Sciatic nerve (tissue), 2 donors: Measurements from ENCODE around the gene PKHD1. TPM values are rescaled to one million over a fixed set of nuclear protein-coding genes. Genes with fewer than 3 reads are reported as not detected.
A peak's percentile ranks its signal among the peaks of the same experiment; 100 is the strongest.
"Not testable (repeated sequence)": the region's sequence is repeated elsewhere in the genome, so short reads cannot be mapped to it uniquely, and the experiment has no call there.

Source experiments
- ATAC-seq: fragments of 200-7000 bp; cut with Tn5 transposase; one replicate; pipeline ENCODE4 v1.9.1; 2020; ENCODE audit warnings: mild to moderate bottlenecking, moderate library complexity
- DNase-seq: peaks from one replicate; pipeline ENCODE4 v3.0.0-alpha.2; 2020; ENCODE audit warnings: low spot score
- intact Hi-C: fragments of 100-400 bp; cut with DNase I; formaldehyde crosslinking; loops from one replicate; pipeline ENCODE4 v1.14.2; 2022
- total RNA-seq: library from RNA; stranded (reverse); fragmentation: NEBNext Ultra II Directional; extraction: Animal tissue kit (Norgen Biotek cat#: 25700); gene quantifications from one replicate; pipeline ENCODE4 v1.2.1, GENCODE V29; 2021
- donor health status: DM: no; HTN: no; CAD: no.
- donor health status: DM: no; HTN: no; CAD: no.

The PKHD1 gene
- total RNA-seq, 1 donor from 2014 or later, result 0.04 TPM

DNA sequence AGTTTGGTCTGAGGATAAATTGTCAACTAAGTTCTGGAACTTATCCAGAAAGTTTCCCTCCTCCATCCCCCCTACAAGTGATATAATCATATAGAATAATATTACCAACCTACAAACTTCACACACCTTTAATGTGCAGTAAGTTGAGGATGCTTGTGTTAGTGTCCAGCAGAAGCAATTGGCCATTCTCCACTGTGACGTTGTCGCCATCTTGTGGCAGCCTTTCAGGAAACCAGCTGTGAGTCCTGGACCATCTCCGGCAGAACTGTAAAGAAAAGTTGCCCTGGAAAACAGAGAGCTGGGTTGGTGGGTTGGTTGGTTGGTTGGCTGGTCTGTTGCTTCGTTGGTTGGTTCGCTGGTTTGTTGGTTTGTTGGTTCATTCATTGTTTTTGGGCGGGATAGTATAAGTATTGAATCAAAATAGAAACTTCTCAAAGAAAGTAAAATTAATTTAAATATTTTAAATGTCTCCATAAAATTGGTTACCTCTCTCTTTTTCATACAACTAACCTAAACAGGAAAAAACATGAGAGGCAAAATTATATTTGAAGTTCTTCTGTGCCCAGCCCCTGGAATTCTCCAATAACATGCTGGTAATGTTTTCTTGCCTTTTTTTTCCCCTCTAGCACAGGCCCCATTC is 127.5 kb downstream of the PKHD1 start:
- ATAC-seq, result peak; percentile 84
- intact Hi-C loops, result loop anchor here (10.0 kb wide), 1 partner anchor 1145 kb away; the partner anchor contains the start of gene TFAP2B
- DNase-seq, result peak; percentile 82

DNA sequence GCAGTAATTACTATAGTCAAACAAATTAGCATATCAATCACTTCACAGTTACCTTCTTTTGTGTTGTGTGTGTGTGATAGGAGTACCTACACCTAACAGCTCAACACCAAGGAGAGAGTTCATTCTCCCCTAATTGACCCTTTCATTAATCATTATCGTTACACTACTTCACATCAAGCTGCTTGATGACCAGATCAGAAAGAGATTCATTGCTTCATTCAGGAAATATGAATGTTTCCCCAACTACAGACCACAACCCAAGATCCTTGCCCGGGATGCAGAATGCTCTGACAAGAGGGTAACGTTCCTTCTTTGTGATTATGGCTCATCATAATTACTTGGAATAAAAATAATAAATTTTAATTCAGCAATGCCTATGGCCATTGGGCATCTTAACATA is 132.7 kb downstream of the PKHD1 start:
- ATAC-seq, result no peak
- intact Hi-C loops, result no loop called here

DNA sequence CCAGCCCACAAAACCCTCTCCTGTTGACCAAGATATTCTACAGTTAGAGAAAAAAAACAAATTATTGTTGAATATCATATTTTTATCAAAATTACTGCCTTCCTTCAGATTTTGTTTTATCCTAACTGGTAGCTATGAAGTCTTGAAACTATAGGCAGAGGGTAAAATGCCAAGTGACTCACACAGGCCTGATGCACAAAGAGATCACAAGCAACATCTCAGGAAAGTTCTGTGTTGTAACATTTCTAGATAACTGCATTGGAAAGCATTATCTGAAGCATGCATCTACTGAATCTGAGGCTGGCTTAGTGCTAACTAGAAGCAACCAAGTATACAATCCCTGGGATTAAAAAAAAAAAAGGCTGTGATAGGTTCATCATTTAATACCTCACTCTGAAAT is 134.2 kb downstream of the PKHD1 start:
- DNase-seq, result no peak
- intact Hi-C loops, result no loop called here
- no peak for ATAC-seq

More for the DNA sequence above, 132.7 kb downstream of the PKHD1 start:
- DNase-seq, result no peak

DNA sequence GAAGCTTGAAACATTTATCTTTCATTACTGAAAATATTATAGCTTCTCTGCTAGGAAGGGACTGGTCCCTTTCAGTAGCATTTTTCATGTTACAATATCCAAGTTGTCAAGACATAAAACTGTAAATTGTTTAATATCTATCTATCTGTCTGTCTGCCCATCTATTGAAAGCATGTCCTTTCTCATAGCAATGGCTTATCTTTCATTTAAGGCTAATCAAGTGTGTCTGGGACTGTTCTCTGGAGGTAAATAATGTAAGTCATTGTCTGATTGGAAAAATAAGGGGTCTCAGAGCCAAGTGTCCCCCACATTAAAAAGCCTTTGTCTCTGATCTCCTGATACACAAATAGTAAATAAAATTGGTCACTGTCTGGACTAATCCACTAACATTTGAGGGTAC is 135.5 kb downstream of the PKHD1 start:
- intact Hi-C loops, result no loop called here
- ATAC-seq (no peak), DNase-seq (no peak)

DNA sequence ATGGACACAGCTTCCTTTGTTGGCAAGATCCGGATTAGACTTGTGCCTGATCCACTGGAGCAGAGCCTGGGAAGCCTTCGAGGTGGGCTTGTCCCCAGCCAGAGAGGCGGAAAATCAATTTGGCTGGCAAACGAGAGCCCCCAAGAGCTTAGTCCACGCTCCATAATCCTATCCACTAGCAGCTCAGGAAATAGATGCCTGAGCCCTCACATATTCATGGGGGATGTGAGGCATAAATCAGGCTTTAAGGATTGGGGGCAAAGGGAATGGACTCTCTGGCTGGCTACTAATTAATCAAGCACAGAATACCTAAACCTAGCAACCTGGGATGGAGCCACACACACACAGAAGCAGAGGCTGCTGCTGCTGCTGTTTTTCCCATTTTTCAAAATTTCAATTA is 137.9 kb downstream of the PKHD1 start:
- DNase-seq (no peak), ATAC-seq (no peak)
- intact Hi-C loops, result no loop called here

DNA sequence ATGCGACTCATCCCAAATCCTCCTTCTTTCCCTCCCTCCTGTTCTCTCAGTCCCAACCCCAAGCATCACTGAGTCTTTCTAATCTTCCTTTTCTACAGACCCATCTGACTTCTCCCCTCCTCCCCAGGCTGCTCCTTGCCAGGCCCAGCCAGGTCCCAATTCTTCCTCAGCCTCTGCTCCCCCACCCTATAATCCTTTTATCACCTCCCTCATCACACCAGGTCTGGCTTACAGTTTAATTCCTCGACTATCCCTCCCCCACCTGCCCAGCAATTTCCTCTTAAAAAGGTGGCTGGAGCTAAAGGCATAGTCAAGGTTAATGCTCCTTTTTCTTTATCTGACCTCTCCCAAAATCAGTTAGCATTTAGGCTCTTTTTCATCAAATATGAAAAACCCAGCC is 147.7 kb downstream of the PKHD1 start:
- DNase-seq, intact Hi-C loops, ATAC-seq: not testable (repeated sequence)

DNA sequence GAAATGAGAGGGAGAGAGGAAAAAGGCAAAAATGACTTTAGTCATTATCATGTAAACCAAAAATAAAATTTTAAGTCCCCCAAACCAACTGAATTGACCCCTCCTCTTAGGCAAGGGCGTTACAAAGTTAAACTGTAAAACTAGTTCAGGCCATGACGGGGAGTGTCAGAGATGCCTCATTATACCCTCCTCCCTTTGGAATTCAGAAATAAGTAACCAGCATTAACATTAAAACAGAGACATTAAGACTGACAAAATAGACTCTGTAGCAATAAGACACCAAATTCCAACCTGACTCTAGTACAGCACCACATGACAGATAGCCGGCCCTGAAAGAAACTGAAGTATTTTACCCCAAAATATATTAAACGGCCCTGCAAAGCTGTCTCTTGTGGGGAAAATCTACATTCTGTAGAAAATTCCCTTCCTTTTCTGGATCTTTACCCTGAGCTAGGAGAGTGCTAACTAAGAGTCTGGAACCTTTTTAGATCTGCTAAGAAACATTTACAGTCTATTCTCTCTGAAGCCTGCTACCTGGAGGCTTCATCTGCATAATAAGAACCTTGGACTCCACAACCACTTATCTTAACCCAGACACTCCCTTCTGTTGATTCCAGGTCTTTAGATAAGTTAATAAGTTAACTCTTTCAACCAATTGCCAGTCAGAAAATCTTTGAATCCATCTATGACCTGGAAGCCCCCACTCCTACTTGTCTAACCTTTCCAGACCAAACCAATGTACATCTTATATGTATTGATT is 150.7 kb downstream of the PKHD1 start:
- DNase-seq (no peak), ATAC-seq (no peak)
- intact Hi-C loops, result no loop called here

DNA sequence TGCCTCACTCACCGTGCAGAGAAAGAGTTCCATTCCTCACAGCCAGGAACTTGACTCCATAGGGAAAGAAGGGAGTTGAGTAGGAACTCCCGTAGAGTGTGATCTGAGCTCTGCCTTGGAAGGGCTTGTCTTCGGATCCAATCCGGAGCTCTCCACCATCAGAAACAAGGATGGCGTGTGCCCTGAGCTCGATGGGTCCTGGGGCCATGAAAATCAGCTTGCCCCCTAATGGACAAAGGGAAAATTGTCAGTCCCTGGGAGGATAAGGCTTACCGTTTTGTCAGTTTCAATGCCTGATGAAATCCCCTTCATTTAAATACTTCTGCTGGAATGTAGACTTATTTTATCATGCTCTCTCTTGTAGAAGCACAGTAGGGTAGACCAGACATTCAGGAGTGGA is 153.3 kb downstream of the PKHD1 start:
- no peak for ATAC-seq
- intact Hi-C loops, result no loop called here
- no peak for DNase-seq

DNA sequence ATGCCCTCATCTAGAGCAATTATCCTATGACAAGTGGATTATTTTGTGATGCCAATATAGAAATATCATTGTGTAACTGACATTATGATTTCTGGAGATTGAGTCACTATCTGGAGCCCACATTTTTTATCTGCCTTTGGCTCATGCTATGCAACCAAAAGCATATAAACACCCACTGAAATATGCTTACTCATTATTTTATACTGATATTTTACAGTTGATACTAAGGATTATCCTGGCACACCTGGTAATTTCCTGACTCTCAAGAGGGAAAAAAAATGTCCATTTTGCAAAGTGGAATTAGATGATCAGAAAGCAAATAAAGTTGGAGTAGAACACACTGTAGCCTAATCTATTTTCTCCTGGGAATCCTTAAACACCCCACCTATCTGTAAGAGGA is 154.5 kb downstream of the PKHD1 start:
- no peak for ATAC-seq
- no peak for DNase-seq
- intact Hi-C loops, result no loop called here

DNA sequence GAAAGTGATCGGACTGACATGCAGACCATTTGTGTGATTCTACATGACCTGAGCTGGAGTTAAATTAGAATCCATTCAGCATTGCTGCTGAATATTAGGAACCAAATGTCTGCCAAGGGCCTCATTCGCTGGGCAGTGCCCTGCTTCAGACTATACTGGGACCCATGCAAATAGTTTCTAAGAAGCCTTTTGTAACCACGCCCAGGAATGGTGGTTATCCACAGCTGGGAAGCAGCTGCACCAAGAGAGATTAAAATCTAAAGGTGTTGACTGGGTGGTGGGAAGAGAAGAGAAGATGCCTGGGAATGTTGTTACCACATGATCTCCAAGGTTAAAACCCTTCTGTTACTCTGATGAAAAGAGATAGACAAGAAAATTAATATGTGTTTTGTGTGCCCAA is 156.8 kb downstream of the PKHD1 start:
- ATAC-seq (no peak), DNase-seq (no peak)
- intact Hi-C loops, result no loop called here

DNA sequence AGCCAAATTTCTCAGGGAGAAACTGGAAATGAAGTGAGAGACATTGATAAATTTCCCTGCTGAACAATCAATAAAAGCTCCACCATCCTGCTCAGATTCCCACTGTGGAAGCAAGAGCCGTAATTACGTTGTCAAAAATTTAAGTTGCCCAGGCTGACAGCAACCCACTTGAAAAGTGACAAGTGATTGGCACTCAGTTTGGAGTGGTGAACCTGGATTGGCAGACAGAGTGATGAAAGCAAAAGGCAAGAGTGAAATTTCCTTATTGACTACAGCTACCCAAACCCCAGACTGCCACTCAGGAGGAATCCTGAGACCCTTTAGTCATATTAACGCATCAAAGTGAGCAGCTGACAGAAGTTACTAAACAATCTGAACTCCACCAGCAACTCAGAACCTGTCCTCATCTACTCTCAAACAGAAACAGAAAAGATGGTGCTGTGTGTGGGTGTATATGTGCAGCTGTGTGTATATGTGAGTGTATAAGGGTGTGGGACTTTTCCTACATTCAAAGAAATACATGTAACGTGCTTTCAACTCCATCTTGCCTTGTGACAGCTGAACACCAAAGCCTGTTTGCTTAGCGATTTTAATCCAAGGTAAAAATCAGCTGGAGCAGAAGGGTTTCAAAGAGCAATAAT is 157.4 kb downstream of the PKHD1 start:
- DNase-seq, result no peak
- intact Hi-C loops, result no loop called here
- ATAC-seq, result no peak

DNA sequence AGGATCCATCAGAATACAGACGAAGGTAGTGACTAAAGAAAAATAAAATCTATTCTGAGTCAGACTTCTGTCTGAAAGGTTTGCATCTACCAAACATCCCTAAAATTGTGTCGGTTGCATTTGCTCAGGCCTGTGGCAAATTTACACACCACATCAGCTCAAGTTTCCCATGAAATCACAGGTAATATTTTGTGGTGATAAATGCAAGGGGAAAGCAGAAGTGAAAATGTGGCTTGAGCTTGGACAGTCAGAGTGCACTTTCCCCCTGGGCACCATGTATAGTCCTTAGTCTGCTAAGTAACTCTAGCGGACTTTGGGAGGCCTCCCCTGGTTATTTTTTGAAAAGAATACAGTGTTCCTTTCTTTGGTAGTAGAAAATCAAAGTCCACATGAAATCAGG is 159.1 kb downstream of the PKHD1 start:
- ATAC-seq (no peak), DNase-seq (no peak)
- intact Hi-C loops, result no loop called here

DNA sequence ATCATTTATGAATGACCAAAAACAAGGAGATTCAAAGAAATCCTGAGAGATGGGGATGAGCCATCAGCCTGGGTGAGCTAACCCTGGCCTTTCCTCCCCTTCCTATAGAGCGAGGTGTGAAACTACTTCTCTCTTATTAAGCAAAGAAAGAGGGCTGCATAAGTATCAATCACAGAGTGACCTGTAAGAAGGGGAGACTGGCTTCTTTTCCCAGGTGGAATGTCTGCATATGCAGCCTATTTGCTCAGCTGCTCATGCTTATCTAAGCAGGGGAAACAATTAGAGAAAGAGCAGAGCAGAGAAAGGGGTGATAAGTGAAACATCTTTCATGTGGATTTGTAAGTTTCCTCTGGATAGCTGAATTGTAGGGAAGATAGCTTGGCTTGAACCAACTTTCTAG is 160.0 kb downstream of the PKHD1 start:
- DNase-seq, result no peak
- intact Hi-C loops, result no loop called here
- no peak for ATAC-seq

DNA sequence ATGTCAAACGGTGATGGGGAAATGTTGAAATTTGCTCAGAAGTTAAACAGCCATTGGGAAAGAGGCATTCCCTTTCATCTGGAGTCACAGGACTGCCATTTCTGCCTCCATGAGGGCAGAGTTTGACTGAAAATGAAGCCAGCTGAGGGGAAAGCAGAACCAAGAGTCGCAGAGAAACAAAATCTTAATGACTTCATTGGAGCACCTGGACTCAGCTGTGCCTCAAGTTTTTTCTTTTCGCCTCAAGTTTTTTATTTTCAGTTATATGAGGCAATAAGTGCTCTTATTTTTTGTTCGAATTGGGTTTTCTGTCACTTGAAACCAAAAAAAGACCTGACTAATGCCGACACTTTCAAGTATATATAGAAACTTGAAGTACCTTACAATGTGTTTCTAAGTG is 161.3 kb downstream of the PKHD1 start:
- ATAC-seq, result no peak
- no peak for DNase-seq
- intact Hi-C loops, result no loop called here

DNA sequence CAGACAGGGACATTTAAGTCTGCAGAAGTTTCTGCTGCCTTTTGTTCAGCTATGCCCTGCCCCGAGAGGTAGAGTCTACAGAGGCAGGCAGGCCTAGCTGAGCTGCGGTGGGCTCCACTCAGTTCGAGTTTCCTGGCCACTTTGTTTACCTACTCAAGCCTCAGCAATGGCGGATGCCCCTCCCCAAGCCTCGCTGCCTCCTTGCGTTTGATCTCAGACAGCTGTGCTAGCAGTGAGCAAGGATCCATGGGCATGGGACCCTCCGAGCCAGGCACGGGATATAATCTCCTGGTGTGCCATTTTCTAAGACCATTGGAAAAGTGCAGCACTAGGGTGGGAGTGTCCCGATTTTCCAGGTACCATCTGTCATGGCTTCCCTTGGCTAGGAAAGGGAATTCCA is 164.9 kb downstream of the PKHD1 start:
- ATAC-seq, intact Hi-C loops, DNase-seq: not testable (repeated sequence)

DNA sequence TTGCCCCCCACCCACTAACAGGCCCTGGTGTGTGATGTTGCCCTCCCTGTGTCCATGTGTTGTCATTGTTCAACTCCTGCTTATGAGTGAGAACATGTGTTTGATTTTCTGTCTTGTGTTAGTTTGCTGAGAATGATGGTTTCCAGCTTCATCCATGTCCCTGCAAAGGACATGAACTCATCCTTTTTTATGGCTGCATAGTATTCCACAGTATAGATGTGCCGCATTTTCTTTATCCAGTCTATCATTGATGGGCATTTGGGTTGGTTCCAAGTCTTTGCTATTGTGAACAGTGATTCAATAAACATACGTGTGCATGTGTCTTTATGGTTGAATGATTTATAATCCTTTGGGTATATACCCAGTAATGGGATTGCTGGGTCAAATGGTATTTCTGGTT is 169.1 kb downstream of the PKHD1 start:
- ATAC-seq, intact Hi-C loops, DNase-seq: not testable (repeated sequence)

DNA sequence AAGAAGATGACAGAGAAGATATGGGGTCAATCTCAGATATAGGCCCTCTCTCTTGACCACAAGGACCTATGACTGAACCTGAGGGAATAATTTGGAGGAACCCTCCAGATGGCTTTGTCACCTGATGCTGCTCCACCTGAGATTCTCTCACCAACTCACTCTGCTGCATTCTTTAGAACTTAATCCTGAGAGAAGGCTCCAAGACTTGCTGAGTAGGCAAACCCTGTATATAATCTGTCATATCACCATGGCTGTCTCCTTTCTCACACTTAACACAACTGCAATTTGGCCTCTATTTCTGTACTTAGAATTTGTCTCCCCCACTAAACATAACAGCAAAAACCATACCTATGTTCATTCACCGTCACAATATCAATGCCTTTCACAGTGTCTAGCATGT is 172.3 kb downstream of the PKHD1 start:
- DNase-seq (no peak), ATAC-seq (no peak)
- intact Hi-C loops, result no loop called here

DNA sequence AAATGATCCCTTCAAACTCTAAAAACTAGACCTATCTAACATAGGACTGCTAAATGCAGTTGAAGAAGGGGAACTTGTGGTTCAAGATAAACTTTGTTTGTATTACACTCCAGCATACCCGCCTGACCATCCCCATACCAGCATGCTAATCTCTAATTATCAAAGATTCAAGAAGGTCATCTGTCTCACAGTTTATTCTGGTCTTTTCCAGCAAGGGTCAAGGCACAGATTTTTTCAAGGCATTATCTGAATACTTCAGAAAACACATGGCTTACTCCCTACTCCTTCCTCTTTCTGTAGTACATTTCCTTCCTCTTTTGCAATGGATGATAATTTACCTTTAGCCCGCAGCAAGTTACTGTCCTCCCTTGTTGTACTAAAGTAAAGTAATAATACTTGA is 174.1 kb downstream of the PKHD1 start:
- ATAC-seq (no peak), DNase-seq (no peak)
- intact Hi-C loops, result no loop called here

DNA sequence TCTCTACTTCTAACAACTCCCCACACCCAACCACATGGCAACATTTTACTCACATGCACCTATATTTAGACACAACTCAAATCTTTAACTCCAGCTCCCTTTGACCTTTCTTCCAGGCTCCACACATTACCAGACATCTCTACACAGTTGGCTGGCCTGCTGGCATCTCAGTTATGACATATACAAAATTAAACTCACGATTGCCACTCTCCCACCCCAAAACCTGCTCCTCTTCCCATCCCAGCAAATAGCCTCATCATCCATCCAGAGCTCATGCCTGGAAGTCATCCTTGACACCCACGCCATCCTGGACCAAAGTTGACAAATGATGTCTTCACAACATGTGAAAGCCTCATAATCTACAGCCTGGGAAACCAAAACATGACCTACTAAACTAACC is 176.6 kb downstream of the PKHD1 start:
- ATAC-seq (no peak), DNase-seq (no peak)
- intact Hi-C loops, result no loop called here

DNA sequence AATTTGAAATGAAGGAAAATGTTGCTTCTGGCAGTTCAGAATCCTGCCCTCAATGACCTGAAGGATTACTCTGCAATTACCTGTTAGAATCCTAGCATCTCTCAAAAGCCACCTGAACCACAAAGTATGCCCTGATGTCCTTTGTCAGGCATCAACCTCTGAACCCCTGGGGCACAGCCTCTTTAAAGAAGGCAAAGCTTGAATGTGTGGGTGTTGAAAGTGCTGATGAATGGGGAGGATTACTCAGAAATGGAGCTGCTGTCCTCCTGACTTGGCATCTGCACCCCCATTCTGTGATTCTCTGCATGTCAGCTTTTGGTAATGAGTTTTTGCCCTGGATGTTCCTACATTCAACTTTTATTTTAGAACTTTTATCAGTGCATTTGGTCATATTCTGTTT is 179.2 kb downstream of the PKHD1 start:
- intact Hi-C loops, result no loop called here
- DNase-seq (no peak), ATAC-seq (no peak)
